ENCODE measurements around the gene MAN1C1. TPM values are rescaled to one million over a fixed set of nuclear protein-coding genes. Genes with fewer than 3 reads are reported as not detected.

The MAN1C1 gene
- total RNA-seq, 1 experiment from 2014 or later, result 9.3 TPM

DNA sequence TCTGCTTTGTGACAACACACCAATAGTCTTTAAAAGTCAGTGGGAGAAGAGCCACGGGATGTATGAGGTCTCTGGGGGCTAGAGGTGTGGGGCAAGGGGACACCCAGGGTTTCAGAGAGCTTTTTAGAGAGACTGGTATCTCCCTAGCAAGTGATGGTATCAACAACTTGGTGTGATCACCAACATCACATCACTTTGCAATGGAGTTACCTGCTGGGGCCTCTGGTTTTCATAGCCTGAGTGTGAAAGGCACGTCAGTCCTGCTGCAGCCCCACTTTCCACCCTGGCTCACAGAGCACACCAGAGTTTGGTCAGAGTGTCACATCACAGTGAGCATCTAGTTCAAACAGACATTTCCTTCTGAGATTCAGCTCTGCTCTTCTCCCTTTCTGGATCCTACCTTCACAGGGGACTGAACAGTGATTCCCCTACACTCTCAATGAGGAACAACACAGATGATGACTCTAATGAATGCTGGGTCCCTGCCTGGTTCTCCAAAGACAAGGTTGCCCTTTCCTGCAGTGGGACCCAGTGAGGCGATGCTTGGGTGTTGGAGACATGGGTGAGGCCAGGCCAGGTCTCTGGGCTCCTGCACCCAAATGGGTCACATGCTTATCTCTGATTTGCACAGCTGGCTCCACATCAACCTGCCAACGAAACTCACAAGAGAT lies 2.0 kb upstream of the MAN1C1 start:
- H3K23me2 ChIP-seq (ENCODE audit: insufficient read length, low read depth, low read length, poor library complexity, severe bottlenecking), result peaks cover 16% of the 10 kb centered on the region

More for the DNA sequence above, 2.0 kb upstream of the MAN1C1 start:
- Histone ChIP-seq H3K9ac (ENCODE audit: extremely low read depth, insufficient read length, low read length) (no peak overlapping the region), H2BK20ac (ENCODE audit: low read depth, low read length, poor library complexity, severe bottlenecking) (no peak overlapping the region), H4K5ac (ENCODE audit: insufficient read length, low read depth, low read length) (no peak overlapping the region), H3K79me1 (ENCODE audit: insufficient read depth, low read depth, low read length, poor library complexity, severe bottlenecking) (no peaks in the 10 kb centered on the region), H3K23ac (ENCODE audit: insufficient read length, low read depth, low read length) (no peak overlapping the region), H2BK120ac (ENCODE audit: low read depth, low read length, poor library complexity, severe bottlenecking) (no peak overlapping the region), H2BK12ac (ENCODE audit: insufficient read length, low read depth, low read length) (no peak overlapping the region), H3K4me2 (ENCODE audit: insufficient read depth, insufficient read length, low read length) (no peak overlapping the region), H3K18ac (ENCODE audit: insufficient read length, low read depth, low read length) (no peak overlapping the region), H4K91ac (ENCODE audit: insufficient read length, low read depth, low read length) (no peak overlapping the region), H2BK5ac (ENCODE audit: insufficient read length, low read length) (no peak overlapping the region), H4K20me1 (ENCODE audit: control insufficient read depth, insufficient read depth, insufficient read length) (no peaks in the 10 kb centered on the region), H4K8ac (replicated peaks; ENCODE audit: insufficient read length, low read depth, low read length) (no peak overlapping the region), H3K27me3 (ENCODE audit: insufficient read depth, low read length) (no peaks in the 10 kb centered on the region; the same call in 1 of the 2 replicates), H3K4ac (ENCODE audit: low read depth, low read length) (no peak overlapping the region), H2BK15ac (ENCODE audit: low read depth, low read length) (no peak overlapping the region), H3K4me1 (ENCODE audit: insufficient read depth, low read length) (no peaks in the 10 kb centered on the region), H3K9me3 (ENCODE audit: control insufficient read depth, low read depth, low read length) (no peaks in the 10 kb centered on the region), H2AK5ac (ENCODE audit: insufficient read length, low read length) (no peak overlapping the region), H3T11ph (ENCODE audit: low read length) (no peak overlapping the region), H3K56ac (ENCODE audit: insufficient read length, low read depth, low read length) (no peak overlapping the region), H2AFZ (ENCODE audit: low read length) (no peak overlapping the region), H3K14ac (ENCODE audit: insufficient read depth, low read length) (no peak overlapping the region), H3K79me2 (ENCODE audit: insufficient read depth, low read length) (no peaks in the 10 kb centered on the region), H3K27ac (ENCODE audit: insufficient read length, low read depth, low read length) (no peak overlapping the region)
- H3K4me3 Mint-ChIP-seq, result peak overlapping the region; percentile 33 to 70; a peak in 1 of 5 replicates
- H3K4me1 Mint-ChIP-seq, result peaks cover 24 to 25% of the 10 kb centered on the region in 2 experiments
- H3K9me3 Mint-ChIP-seq, result no peaks in the 10 kb centered on the region
- no peak overlapping the region; a peak in 1 of 7 replicates for H3K27ac Mint-ChIP-seq
- DNase-seq, result no peak
- H3K36me3 Mint-ChIP-seq (ENCODE audit: insufficient read depth in 1 of 3, low read depth in 3 of 3), result 0 out of 7 replicates have a peak, but pooled peaks cover 0 to 2% (median 0%) of the 10 kb centered on the region in 3 experiments
- peaks cover 67% of the 10 kb centered on the region for H3K27me3 Mint-ChIP-seq (ENCODE audit: low read depth)
- TF ChIP-seq, protein P1, sequence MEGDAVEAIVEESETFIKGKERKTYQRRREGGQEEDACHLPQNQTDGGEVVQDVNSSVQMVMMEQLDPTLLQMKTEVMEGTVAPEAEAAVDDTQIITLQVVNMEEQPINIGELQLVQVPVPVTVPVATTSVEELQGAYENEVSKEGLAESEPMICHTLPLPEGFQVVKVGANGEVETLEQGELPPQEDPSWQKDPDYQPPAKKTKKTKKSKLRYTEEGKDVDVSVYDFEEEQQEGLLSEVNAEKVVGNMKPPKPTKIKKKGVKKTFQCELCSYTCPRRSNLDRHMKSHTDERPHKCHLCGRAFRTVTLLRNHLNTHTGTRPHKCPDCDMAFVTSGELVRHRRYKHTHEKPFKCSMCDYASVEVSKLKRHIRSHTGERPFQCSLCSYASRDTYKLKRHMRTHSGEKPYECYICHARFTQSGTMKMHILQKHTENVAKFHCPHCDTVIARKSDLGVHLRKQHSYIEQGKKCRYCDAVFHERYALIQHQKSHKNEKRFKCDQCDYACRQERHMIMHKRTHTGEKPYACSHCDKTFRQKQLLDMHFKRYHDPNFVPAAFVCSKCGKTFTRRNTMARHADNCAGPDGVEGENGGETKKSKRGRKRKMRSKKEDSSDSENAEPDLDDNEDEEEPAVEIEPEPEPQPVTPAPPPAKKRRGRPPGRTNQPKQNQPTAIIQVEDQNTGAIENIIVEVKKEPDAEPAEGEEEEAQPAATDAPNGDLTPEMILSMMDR (conservative IDR thresholded peaks at IDR 0.05), result no peak
- no CpG with 5 or more reads among the region's 4 CpGs for WGBS (ENCODE audit: extremely low coverage, insufficient read length, low lambda C conversion rate)
